ENCODE measurements around the gene GRIA3.

DNA sequence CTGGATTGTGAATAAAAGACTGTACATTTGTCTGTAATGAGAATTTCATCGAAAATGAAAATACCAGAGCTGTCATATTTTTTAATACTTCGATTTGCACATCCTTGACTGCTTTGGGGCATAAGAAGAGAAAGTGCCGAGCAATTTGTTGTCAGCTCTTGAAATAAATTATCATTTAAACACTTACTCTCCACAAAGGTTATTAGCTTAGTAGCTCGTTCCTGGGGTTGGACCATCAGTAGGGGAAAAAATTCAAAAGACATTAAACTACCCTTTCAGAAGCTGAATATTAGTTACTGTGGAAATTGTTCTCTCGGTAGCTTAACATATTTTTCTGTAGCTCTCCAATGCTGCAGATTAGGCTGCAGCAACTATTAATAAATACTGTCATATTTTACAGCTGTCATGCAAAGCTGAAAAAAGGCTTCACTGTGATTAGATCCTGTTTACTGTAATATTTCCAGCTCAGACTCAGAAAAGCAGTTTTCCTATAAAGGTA, 76.9 kb downstream of the GRIA3 start:
- TF ChIP-seq, protein P1, sequence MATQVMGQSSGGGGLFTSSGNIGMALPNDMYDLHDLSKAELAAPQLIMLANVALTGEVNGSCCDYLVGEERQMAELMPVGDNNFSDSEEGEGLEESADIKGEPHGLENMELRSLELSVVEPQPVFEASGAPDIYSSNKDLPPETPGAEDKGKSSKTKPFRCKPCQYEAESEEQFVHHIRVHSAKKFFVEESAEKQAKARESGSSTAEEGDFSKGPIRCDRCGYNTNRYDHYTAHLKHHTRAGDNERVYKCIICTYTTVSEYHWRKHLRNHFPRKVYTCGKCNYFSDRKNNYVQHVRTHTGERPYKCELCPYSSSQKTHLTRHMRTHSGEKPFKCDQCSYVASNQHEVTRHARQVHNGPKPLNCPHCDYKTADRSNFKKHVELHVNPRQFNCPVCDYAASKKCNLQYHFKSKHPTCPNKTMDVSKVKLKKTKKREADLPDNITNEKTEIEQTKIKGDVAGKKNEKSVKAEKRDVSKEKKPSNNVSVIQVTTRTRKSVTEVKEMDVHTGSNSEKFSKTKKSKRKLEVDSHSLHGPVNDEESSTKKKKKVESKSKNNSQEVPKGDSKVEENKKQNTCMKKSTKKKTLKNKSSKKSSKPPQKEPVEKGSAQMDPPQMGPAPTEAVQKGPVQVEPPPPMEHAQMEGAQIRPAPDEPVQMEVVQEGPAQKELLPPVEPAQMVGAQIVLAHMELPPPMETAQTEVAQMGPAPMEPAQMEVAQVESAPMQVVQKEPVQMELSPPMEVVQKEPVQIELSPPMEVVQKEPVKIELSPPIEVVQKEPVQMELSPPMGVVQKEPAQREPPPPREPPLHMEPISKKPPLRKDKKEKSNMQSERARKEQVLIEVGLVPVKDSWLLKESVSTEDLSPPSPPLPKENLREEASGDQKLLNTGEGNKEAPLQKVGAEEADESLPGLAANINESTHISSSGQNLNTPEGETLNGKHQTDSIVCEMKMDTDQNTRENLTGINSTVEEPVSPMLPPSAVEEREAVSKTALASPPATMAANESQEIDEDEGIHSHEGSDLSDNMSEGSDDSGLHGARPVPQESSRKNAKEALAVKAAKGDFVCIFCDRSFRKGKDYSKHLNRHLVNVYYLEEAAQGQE (tag by site-specific recombination; IDR thresholded peaks at IDR 0.05), result no peak
- TF ChIP-seq, protein P2, sequence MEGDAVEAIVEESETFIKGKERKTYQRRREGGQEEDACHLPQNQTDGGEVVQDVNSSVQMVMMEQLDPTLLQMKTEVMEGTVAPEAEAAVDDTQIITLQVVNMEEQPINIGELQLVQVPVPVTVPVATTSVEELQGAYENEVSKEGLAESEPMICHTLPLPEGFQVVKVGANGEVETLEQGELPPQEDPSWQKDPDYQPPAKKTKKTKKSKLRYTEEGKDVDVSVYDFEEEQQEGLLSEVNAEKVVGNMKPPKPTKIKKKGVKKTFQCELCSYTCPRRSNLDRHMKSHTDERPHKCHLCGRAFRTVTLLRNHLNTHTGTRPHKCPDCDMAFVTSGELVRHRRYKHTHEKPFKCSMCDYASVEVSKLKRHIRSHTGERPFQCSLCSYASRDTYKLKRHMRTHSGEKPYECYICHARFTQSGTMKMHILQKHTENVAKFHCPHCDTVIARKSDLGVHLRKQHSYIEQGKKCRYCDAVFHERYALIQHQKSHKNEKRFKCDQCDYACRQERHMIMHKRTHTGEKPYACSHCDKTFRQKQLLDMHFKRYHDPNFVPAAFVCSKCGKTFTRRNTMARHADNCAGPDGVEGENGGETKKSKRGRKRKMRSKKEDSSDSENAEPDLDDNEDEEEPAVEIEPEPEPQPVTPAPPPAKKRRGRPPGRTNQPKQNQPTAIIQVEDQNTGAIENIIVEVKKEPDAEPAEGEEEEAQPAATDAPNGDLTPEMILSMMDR (tag by site-specific recombination; IDR thresholded peaks at IDR 0.05), result no peak
- TF ChIP-seq TRIM28 (IDR thresholded peaks at IDR 0.05; ENCODE audit: borderline replicate concordance, low read length) (no peak), ZNF776 (tag by site-specific recombination; IDR thresholded peaks at IDR 0.05; ENCODE audit: borderline replicate concordance) (no peak), ZNF133 (tag by site-specific recombination; IDR thresholded peaks at IDR 0.05) (no peak), EGR2 (tag by site-specific recombination; IDR thresholded peaks at IDR 0.05; ENCODE audit: low read depth) (no peak), TCF7L2 (IDR thresholded peaks at IDR 0.05; ENCODE audit: borderline replicate concordance, low read depth, low read length) (no peak), REPIN1 (tag by site-specific recombination; IDR thresholded peaks at IDR 0.05; ENCODE audit: low read depth) (no peak), SP3 (tag by site-specific recombination; IDR thresholded peaks at IDR 0.05) (no peak), ZNF707 (tag by site-specific recombination; IDR thresholded peaks at IDR 0.05) (no peak)
- TF ChIP-seq, protein P3, sequence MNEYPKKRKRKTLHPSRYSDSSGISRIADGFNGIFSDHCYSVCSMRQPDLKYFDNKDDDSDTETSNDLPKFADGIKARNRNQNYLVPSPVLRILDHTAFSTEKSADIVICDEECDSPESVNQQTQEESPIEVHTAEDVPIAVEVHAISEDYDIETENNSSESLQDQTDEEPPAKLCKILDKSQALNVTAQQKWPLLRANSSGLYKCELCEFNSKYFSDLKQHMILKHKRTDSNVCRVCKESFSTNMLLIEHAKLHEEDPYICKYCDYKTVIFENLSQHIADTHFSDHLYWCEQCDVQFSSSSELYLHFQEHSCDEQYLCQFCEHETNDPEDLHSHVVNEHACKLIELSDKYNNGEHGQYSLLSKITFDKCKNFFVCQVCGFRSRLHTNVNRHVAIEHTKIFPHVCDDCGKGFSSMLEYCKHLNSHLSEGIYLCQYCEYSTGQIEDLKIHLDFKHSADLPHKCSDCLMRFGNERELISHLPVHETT (tag by site-specific recombination; IDR thresholded peaks at IDR 0.05), result no peak
- TF ChIP-seq, protein P4, sequence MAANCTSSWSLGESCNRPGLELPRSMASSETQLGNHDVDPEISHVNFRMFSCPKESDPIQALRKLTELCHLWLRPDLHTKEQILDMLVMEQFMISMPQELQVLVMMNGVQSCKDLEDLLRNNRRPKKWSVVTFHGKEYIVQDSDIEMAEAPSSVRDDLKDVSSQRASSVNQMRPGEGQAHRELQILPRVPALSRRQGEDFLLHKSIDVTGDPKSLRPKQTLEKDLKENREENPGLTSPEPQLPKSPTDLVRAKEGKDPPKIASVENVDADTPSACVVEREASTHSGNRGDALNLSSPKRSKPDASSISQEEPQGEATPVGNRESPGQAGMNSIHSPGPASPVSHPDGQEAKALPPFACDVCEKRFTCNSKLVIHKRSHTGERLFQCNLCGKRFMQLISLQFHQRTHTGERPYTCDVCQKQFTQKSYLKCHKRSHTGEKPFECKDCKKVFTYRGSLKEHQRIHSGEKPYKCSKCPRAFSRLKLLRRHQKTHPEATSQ (tag by site-specific recombination; IDR thresholded peaks at IDR 0.05), result no peak
- TF ChIP-seq, protein P5, sequence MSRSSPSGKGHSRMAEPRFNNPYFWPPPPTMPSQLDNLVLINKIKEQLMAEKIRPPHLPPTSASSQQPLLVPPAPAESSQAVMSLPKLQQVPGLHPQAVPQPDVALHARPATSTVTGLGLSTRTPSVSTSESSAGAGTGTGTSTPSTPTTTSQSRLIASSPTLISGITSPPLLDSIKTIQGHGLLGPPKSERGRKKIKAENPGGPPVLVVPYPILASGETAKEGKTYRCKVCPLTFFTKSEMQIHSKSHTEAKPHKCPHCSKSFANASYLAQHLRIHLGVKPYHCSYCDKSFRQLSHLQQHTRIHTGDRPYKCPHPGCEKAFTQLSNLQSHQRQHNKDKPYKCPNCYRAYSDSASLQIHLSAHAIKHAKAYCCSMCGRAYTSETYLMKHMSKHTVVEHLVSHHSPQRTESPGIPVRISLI (tag by site-specific recombination; IDR thresholded peaks at IDR 0.05), result no peak
